HCT116 (cell line): ENCODE results near the gene PTPRJ. TPM values are rescaled to one million over a fixed set of nuclear protein-coding genes. Genes with fewer than 3 reads are reported as not detected.
"Not testable (repeated sequence)": the region's sequence is repeated elsewhere in the genome, so short reads cannot be mapped to it uniquely, and the experiment has no call there.

ENCODE experiments used
- ATAC-seq: fragments of 200-7000 bp; cut with Tn5 transposase; 2 replicates; pipeline ENCODE4 v1.9.1; 2020; ENCODE audit warnings: mild to moderate bottlenecking, moderate library complexity
- BruUV-seq: library from RNA; stranded (reverse); fragments of 400-500 nt; replicated peaks from 2 replicates; lab custom pipeline; 2021; lab: Mats Ljungman, UMichigan
- CTCF ChIA-PET: fragments of 300-600 bp; sonication (Branson Sonifier 250); formaldehyde crosslinking; loops from one replicate; lab custom pipeline; 2021; ENCODE audit warnings: antibody characterized with exemption; lab: Charles Lee
- POLR2A ChIA-PET: fragments of 300-600, 350-600 bp; sonication (Branson Sonifier 250); formaldehyde crosslinking; loops from one replicate; lab custom pipeline; 2021; ENCODE audit warnings: antibody characterized with exemption; lab: Charles Lee
- RAD21 ChIA-PET, 2 experiments: fragments of 300-600 bp; sonication (Branson Sonifier 250); formaldehyde crosslinking; loops; one replicate each; lab custom pipeline; 2023; ENCODE audit warnings: low total read pairs in 2 of 2; ENCODE audit not compliant: uncharacterized antibody in 2 of 2, unreplicated experiment in 2 of 2, low non-redundant PET in 1 of 2; lab: Charles Lee
- DNase-seq: peaks from one replicate; pipeline ENCODE4 v3.0.0-alpha.2; 2010; ENCODE audit warnings: low read depth, low spot score
- H2AFZ ChIP-seq: fragments of 200-600 bp; shearing (Covaris generic), sonication (generic); 2 replicates; pipeline ENCODE4 v1.6.1; 2017; ENCODE audit warnings: low read depth, mixed run types, mixed read lengths, antibody characterized with exemption, low read length; ENCODE audit not compliant: poor library complexity, severe bottlenecking
- H3K27ac ChIP-seq: 2 replicates; pipeline ENCODE4 v1.5.1; 2012; ENCODE audit warnings: low read depth, low read length
- H3K27me3 ChIP-seq: fragments of 200-600 bp; sonication (generic); 2 replicates; pipeline ENCODE4 v1.6.1; 2016; ENCODE audit warnings: mixed run types, low read length, mixed read lengths; ENCODE audit not compliant: insufficient read depth
- H3K36me3 ChIP-seq, 2 experiments: fragments of 200-500 bp in 1 of 2; fragments of 200-600 bp in 1 of 2; sonication (Bioruptor generic) in 1 of 2; sonication (generic) in 1 of 2; 2 replicates each; pipeline versions ENCODE4 v1.5.1 to v1.6.1; 2014 to 2016; ENCODE audit warnings: low read length in 2 of 2, inconsistent platforms in 1 of 2, mixed read lengths in 1 of 2, mixed run types in 1 of 2; ENCODE audit not compliant: insufficient read depth in 2 of 2, control insufficient read depth in 1 of 2
- H3K4me1 ChIP-seq, 2 experiments: fragments of 200-600 bp in 1 of 2; sonication (generic) in 1 of 2; 2 replicates each; pipeline versions ENCODE4 v1.5.1 to v1.6.1; 2012 to 2017; ENCODE audit warnings: low read length in 2 of 2, inconsistent platforms in 1 of 2, mild to moderate bottlenecking in 1 of 2, mixed read lengths in 1 of 2, mixed run types in 1 of 2, moderate library complexity in 1 of 2; ENCODE audit not compliant: insufficient read depth in 2 of 2, control insufficient read depth in 1 of 2
- H3K4me2 ChIP-seq: fragments of 200-600 bp; sonication (generic); 2 replicates; pipeline ENCODE4 v1.6.1; 2017; ENCODE audit warnings: mixed run types, low read length, mixed read lengths
- H3K4me3 ChIP-seq, 2 experiments: fragments of 200-600 bp in 1 of 2; sonication (generic) in 1 of 2; replicated peaks in 1 of 2; 2 replicates each; pipeline ENCODE4 v1.5.1; 2011 to 2016; ENCODE audit warnings: low read length in 2 of 2, control low read depth in 1 of 2, low read depth in 1 of 2, mild to moderate bottlenecking in 1 of 2, mixed read lengths in 1 of 2, mixed run types in 1 of 2
- H3K79me2 ChIP-seq: fragments of 200-600 bp; sonication (generic); 2 replicates; pipeline ENCODE4 v1.6.1; 2017; ENCODE audit warnings: mild to moderate bottlenecking, mixed run types, low read length, moderate library complexity, mixed read lengths; ENCODE audit not compliant: insufficient read depth
- H3K9ac ChIP-seq: fragments of 200-600 bp; sonication (generic); 2 replicates; pipeline ENCODE4 v1.6.1; 2016; ENCODE audit warnings: low read length, mixed read lengths
- H3K9me2 ChIP-seq: fragments of 200-600 bp; sonication (generic), shearing (Covaris generic); 2 replicates; pipeline ENCODE4 v1.6.1; 2017; ENCODE audit warnings: mixed run types, mild to moderate bottlenecking, moderate library complexity; ENCODE audit not compliant: insufficient read depth
- H3K9me3 ChIP-seq, 2 experiments: fragments of 200-500 bp in 1 of 2; fragments of 200-600 bp in 1 of 2; sonication (Bioruptor generic) in 1 of 2; sonication (generic) in 1 of 2; 2 replicates each; pipeline ENCODE4 v1.6.1; 2014 to 2017; ENCODE audit warnings: low read length in 2 of 2, mixed read lengths in 2 of 2, inconsistent platforms in 1 of 2, low read depth in 1 of 2, mild to moderate bottlenecking in 1 of 2, mixed run types in 1 of 2, moderate library complexity in 1 of 2; ENCODE audit not compliant: control insufficient read depth in 1 of 2, insufficient read depth in 1 of 2
- H4K20me1 ChIP-seq: fragments of 200-600 bp; sonication (generic), shearing (Covaris generic); 2 replicates; pipeline ENCODE4 v1.6.1; 2017; ENCODE audit warnings: mixed run types, mild to moderate bottlenecking, moderate library complexity; ENCODE audit not compliant: insufficient read depth
- MAX ChIP-seq: IDR thresholded peaks from 2 replicates; pipeline ENCODE4 v1.6.1; 2012
- POLR2AphosphoS5 ChIP-seq: IDR thresholded peaks from 2 replicates; pipeline ENCODE4 v1.6.1; 2011; ENCODE audit warnings: mild to moderate bottlenecking, low read depth, low read length, moderate library complexity
- REST ChIP-seq: IDR thresholded peaks from 2 replicates; pipeline ENCODE4 v1.6.1; 2012; ENCODE audit warnings: low read depth
- SRF ChIP-seq: IDR thresholded peaks from 2 replicates; pipeline ENCODE4 v1.6.1; 2012; ENCODE audit warnings: low read depth
- YY1 ChIP-seq: IDR thresholded peaks from 2 replicates; pipeline ENCODE4 v1.6.1; 2011; ENCODE audit warnings: low read length, low read depth, moderate library complexity, mild to moderate bottlenecking; ENCODE audit not compliant: insufficient replicate concordance; ENCODE audit errors: extremely low read depth
- ZFX ChIP-seq: fragments of 450-650 bp; IDR thresholded peaks from 2 replicates; pipeline ENCODE4 v1.6.1; 2017
- intact Hi-C: fragments of 100-400 bp; cut with micrococcal nuclease; formaldehyde crosslinking; loops from 2 replicates; pipeline ENCODE4 v1.10.0; 2022
- total RNA-seq: library from RNA; stranded (reverse); gene quantifications from one replicate; pipeline ENCODE4 v1.2.1, GENCODE V29; 2021; ENCODE audit not compliant: unreplicated experiment

Gene PTPRJ
- total RNA-seq, 1 experiment from 2014 or later = 19.1 TPM

GRCh38 chr11:48134221-48134922 is 154.0 kb downstream of the PTPRJ start (continued):
- TF ChIP-seq REST (no peak), POLR2AphosphoS5 (no peak)

- Histone ChIP-seq H3K79me2 (no peaks in the 10 kb centered on the region), H3K4me3 (no peak overlapping the region), H3K9me3 (no peaks in the 10 kb centered on the region), H3K9me2 (no peaks in the 10 kb centered on the region), H4K20me1 (no peaks in the 10 kb centered on the region), H3K27ac (no peak overlapping the region), H3K4me2 (no peak overlapping the region), H3K4me1 (no peaks in the 10 kb centered on the region), H3K27me3 (no peaks in the 10 kb centered on the region), H2AFZ (no peak overlapping the region), H3K36me3 (no peaks in the 10 kb centered on the region), H3K9ac (no peak overlapping the region)
- DNase-seq (no peak), ATAC-seq (no peak)
- BruUV-seq = no TSS peak
- TF ChIP-seq ZFX (no peak), MAX (no peak), SRF (no peak), YY1 (no peak)
- RAD21 ChIA-PET = interaction anchor here in 1 of 2 experiments (0.5 kb wide), 1 partner anchor 207 kb away, joined by 3 read pairs; no protein-coding TSS in a partner anchor
- CTCF ChIA-PET = no interaction called here
- POLR2A ChIA-PET = no interaction called here
- intact Hi-C loops = no loop called here
Observed at GRCh38 chr11:48138222-48138621, 157.9 kb downstream of the PTPRJ start.

GRCh38 chr11:48139896-48140295 is 159.5 kb downstream of the PTPRJ start:
- H3K4me2 ChIP-seq, H3K79me2 ChIP-seq, H3K4me3 ChIP-seq, CTCF ChIA-PET, H3K27ac ChIP-seq, H3K9ac ChIP-seq, intact Hi-C loops, H4K20me1 ChIP-seq, H3K9me3 ChIP-seq, H3K36me3 ChIP-seq, RAD21 ChIA-PET, BruUV-seq, H3K9me2 ChIP-seq, DNase-seq, POLR2A ChIA-PET, H2AFZ ChIP-seq, H3K4me1 ChIP-seq, H3K27me3 ChIP-seq, ATAC-seq: not testable (repeated sequence)
